Esophagus squamous epithelium (tissue), 5 donors: ENCODE data around the gene ARL13B. TPM values are rescaled to one million over a fixed set of nuclear protein-coding genes. Genes with fewer than 3 reads are reported as not detected.
"Not testable (repeated sequence)": the region's sequence is repeated elsewhere in the genome, so short reads cannot be mapped to it uniquely, and the experiment has no call there.

ENCODE experiments used
- DNase-seq: peaks from one replicate; lab custom pipeline; 2025; lab: John Stamatoyannopoulos, UW
- H3K27ac ChIP-seq, 4 donors: fragments of 200-600 bp; sonication (generic); one replicate each; pipeline ENCODE4 v1.5.1; 2016 to 2019; ENCODE audit warnings: mild to moderate bottlenecking in 1 of 4
- H3K27me3 ChIP-seq, 4 donors: fragments of 200-600 bp; sonication (generic); 1 replicate in 3 of 4; 2 replicates in 1 of 4; pipeline versions ENCODE4 v1.5.1 to v1.6.0; 2017 to 2021; ENCODE audit warnings: antibody characterized with exemption in 1 of 4
- H3K36me3 ChIP-seq, 3 donors: fragments of 200-600 bp; sonication (generic); one replicate each; pipeline ENCODE4 v1.5.1; 2016 to 2019
- H3K4me1 ChIP-seq, 3 donors: fragments of 200-600 bp; sonication (generic); one replicate each; pipeline ENCODE4 v1.5.1; 2017 to 2019
- H3K4me3 ChIP-seq, 4 donors: fragments of 200-600 bp; sonication (generic); 1 replicate in 3 of 4; 2 replicates in 1 of 4; pipeline ENCODE4 v1.5.1; 2016 to 2019; ENCODE audit warnings: mild to moderate bottlenecking in 2 of 4, moderate library complexity in 1 of 4
- H3K9me3 ChIP-seq, 3 donors: fragments of 200-600 bp; sonication (generic); one replicate each; pipeline ENCODE4 v1.5.1; 2016 to 2019
- POLR2A ChIP-seq, 4 donors: fragments of 450-650 bp; IDR thresholded peaks; one replicate each; pipeline ENCODE4 v1.6.1; 2017; ENCODE audit warnings: antibody characterized with exemption in 4 of 4, mild to moderate bottlenecking in 4 of 4, moderate library complexity in 3 of 4
- WGBS, 2 donors: methylation state at CpG; one replicate each; pipeline ENCODE4 v1.1.5; 2018; 5-methylcytosine and 5-hydroxymethylcytosine counted together
- intact Hi-C: fragments of 100-400 bp; cut with DNase I; formaldehyde crosslinking; loops from one replicate; pipeline ENCODE4 v1.15.0; 2022
- total RNA-seq, 4 donors: library from RNA; depleted of rRNA; stranded (reverse); fragments of >200 nt; gene quantifications; one replicate each; pipeline ENCODE4 v1.1.0, GENCODE V29; 2016
- TF ChIP-seq, protein P1 (sequence below), 6 experiments: fragments of 450-650 bp in 4 of 6; fragments of 200-600 bp in 2 of 6; sonication (generic) in 2 of 6; IDR thresholded peaks; one replicate each; pipeline ENCODE4 v1.5.1; 2016 to 2019; ENCODE audit warnings: antibody characterized with exemption in 6 of 6, mild to moderate bottlenecking in 4 of 6, moderate library complexity in 4 of 6
- donor health status: DM: yes; HTN: yes; CAD: no.

The ARL13B gene
- total RNA-seq, 4 donors from 2014 or later = 4.2 to 9.0 (median 6.4) TPM

DNA sequence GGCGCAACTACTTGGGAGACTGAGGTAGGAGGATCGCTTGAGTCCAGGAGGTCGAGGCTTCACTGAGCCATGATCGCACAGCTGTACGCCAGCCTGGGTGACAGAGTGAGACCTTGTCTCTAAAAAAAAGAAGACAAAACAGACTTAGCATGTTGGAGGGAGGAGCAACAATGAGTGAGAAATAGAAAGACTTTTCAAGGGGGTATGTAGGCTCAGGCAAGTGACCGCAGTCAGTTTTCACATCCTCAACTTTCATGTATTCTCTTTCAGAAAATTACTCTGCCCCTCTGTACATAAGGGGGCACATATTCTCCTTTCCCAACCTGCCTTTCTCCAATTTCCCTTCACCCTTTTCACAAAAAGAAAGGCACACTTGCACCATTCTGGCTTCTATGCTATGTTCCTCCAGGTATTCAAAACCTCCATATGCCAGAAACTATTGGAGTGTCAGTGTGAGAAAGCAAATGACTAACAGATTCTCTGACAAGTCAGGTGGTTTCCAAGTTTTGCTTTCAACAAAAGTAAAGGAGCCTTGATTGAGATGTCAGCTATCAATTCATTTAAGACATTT is 90.5 kb downstream of the ARL13B start:
- Histone ChIP-seq H3K27ac (no peak overlapping the region), H3K4me3 (no peak overlapping the region), H3K27me3 (no peaks in the 10 kb centered on the region), H3K4me1 (peaks cover 0 to 8% (median 6%) of the 10 kb centered on the region in 3 donors), H3K36me3 (peaks cover 0 to 46% (median 0%) of the 10 kb centered on the region in 3 donors), H3K9me3 (no peaks in the 10 kb centered on the region)
- no peak for TF ChIP-seq POLR2A (IDR thresholded peaks at IDR 0.05)
- TF ChIP-seq, protein P1, sequence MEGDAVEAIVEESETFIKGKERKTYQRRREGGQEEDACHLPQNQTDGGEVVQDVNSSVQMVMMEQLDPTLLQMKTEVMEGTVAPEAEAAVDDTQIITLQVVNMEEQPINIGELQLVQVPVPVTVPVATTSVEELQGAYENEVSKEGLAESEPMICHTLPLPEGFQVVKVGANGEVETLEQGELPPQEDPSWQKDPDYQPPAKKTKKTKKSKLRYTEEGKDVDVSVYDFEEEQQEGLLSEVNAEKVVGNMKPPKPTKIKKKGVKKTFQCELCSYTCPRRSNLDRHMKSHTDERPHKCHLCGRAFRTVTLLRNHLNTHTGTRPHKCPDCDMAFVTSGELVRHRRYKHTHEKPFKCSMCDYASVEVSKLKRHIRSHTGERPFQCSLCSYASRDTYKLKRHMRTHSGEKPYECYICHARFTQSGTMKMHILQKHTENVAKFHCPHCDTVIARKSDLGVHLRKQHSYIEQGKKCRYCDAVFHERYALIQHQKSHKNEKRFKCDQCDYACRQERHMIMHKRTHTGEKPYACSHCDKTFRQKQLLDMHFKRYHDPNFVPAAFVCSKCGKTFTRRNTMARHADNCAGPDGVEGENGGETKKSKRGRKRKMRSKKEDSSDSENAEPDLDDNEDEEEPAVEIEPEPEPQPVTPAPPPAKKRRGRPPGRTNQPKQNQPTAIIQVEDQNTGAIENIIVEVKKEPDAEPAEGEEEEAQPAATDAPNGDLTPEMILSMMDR (IDR thresholded peaks at IDR 0.05) = no peak
- DNase-seq = no peak
- intact Hi-C loops = no loop called here
- 89 to 98% methylated on average over 6 of the region's 6 CpGs for WGBS, 2 donors

GRCh38 chr3:94071713-94072284 is 91.8 kb downstream of the ARL13B start:
- H3K4me3 ChIP-seq = no peak overlapping the region
- no peak for DNase-seq
- intact Hi-C loops = no loop called here
- peaks cover 0 to 49% (median 0%) of the 10 kb centered on the region in 3 donors for H3K36me3 ChIP-seq
- WGBS, 2 donors = 81 to 89% methylated on average over 4 of the region's 4 CpGs
- H3K4me1 ChIP-seq = no peaks in the 10 kb centered on the region
- no peaks in the 10 kb centered on the region for H3K27me3 ChIP-seq
- TF ChIP-seq POLR2A (IDR thresholded peaks at IDR 0.05) = no peak
- TF ChIP-seq, protein P1 (IDR thresholded peaks at IDR 0.05) = no peak
- H3K9me3 ChIP-seq = no peaks in the 10 kb centered on the region
- no peak overlapping the region for H3K27ac ChIP-seq

DNA sequence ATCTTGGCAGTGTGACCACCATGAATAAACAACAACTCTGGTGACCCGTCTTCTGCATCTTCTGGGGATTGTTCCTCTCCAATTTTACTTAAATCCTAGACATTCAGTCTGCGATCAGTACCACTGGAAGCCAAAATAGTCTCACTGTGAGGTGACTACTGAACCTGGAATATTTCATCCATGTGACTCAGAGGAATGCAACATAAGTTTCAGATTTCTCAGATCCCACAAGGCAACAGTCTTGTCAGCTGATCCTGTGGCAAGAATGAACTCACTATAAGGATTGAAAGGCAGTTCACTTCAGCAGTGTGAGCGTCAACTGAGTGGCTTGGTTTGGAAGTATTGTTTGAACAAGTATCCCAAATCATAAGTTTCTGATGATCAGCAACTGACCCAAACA is 96.1 kb downstream of the ARL13B start:
- Histone ChIP-seq H3K4me3 (no peak overlapping the region), H3K36me3 (peaks cover 0 to 44% (median 0%) of the 10 kb centered on the region in 3 donors), H3K9me3 (no peaks in the 10 kb centered on the region), H3K4me1 (peaks cover 0 to 7% (median 0%) of the 10 kb centered on the region in 3 donors), H3K27me3 (no peaks in the 10 kb centered on the region), H3K27ac (no peak overlapping the region)
- TF ChIP-seq, protein P1 (IDR thresholded peaks at IDR 0.05) = no peak
- TF ChIP-seq POLR2A (IDR thresholded peaks at IDR 0.05) = no peak
- DNase-seq = no peak
- 90 to 92% methylated on average over 3 of the region's 3 CpGs for WGBS, 2 donors
- intact Hi-C loops = no loop called here

- H3K9me3 ChIP-seq, DNase-seq, H3K27me3 ChIP-seq, H3K27ac ChIP-seq, H3K4me3 ChIP-seq, intact Hi-C loops, H3K4me1 ChIP-seq: not testable (repeated sequence)
- H3K36me3 ChIP-seq = peaks cover 0 to 45% (median 0%) of the 10 kb centered on the region in 3 donors
- 100% methylated on average over 1 of the region's 5 CpGs; no CpG with 5 or more reads in 1 of the 2 donors for WGBS, 2 donors
Measured at GRCh38 chr3:94080552-94080951, 100.6 kb downstream of the ARL13B start.

DNA sequence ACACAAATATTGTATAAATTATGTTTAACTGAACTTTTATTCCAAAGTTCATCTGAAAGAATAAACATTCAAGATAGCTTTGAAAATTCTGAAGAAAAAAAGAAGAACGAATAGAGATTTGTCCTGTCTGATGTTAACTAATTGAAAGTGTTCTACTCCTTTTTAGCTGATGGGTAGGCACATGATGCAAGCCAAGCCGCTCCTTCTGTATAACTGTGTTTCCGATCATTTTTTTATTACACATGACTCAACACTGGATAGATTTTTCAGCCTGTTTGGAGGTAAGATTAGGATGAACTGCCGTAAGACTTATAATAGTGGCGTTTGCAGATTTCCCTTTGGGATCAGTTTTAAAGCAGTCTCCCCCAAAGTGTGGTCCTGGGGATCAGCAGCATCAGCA is 101.9 kb downstream of the ARL13B start:
- intact Hi-C loops = no loop called here
- Histone ChIP-seq H3K4me3 (no peak overlapping the region), H3K9me3 (no peaks in the 10 kb centered on the region), H3K27ac (no peak overlapping the region), H3K4me1 (peaks cover 0 to 7% (median 0%) of the 10 kb centered on the region in 3 donors), H3K36me3 (peaks cover 0 to 44% (median 0%) of the 10 kb centered on the region in 3 donors), H3K27me3 (no peaks in the 10 kb centered on the region)
- 85 to 92% methylated on average over 5 of the region's 5 CpGs for WGBS, 2 donors
- TF ChIP-seq, protein P1 (IDR thresholded peaks at IDR 0.05) = no peak
- no peak for TF ChIP-seq POLR2A (IDR thresholded peaks at IDR 0.05)
- no peak for DNase-seq
